ENCODE measurements around the gene CD96. TPM values are rescaled to one million over a fixed set of nuclear protein-coding genes. Genes with fewer than 3 reads are reported as not detected.
A peak's percentile ranks its signal among the peaks of the same experiment; 100 is the strongest.

CD96 gene
- 1 to 10 TPM in 1 of 2 donors, under 1 TPM in 1; 0.33 to 2.6 TPM for total RNA-seq

GRCh38 chr3:111541911-111542483 is at the start of gene CD96:
Gene CD96, plus strand, starts transcription at chr3:111542197. Its CDS starts 52 bp downstream, at chr3:111542249.
- 38 to 44% methylated on average over 11 of the region's 11 CpGs for WGBS, 2 donors
- DNase-seq = peak in 3 of 4 donors; percentile 12 to 28 (median 14)
- Histone ChIP-seq H3K4me3 (no peak within 1 kb of the TSS), H3K27me3 (no peaks in the 10 kb centered on the region), H3K4me1 (peaks cover 6% of the 10 kb centered on the region), H3K36me3 (replicated peaks in 1 of 2; ENCODE audit: insufficient read depth in 1 of 2, low read depth in 2 of 2) (no peaks in the 10 kb centered on the region), H3K27ac (no peak within 1 kb of the TSS), H3K9me3 (no peaks in the 10 kb centered on the region)
- intact Hi-C loops (cut with DNase I) = no loop called here
- TF ChIP-seq CTCF (IDR thresholded peaks at IDR 0.05) (no peak), POLR2A (IDR thresholded peaks at IDR 0.05) (no peak)
- no peak for ATAC-seq

- DNase-seq (no peak), ATAC-seq (no peak)
- Histone ChIP-seq H3K9me3 (no peaks in the 10 kb centered on the region), H3K36me3 (replicated peaks in 1 of 2; ENCODE audit: insufficient read depth in 1 of 2, low read depth in 2 of 2) (no peaks in the 10 kb centered on the region), H3K27ac (no peak overlapping the region), H3K27me3 (no peaks in the 10 kb centered on the region), H3K4me1 (no peaks in the 10 kb centered on the region), H3K4me3 (no peak overlapping the region)
- TF ChIP-seq CTCF (IDR thresholded peaks at IDR 0.05) = no peak
- no peak for TF ChIP-seq POLR2A (IDR thresholded peaks at IDR 0.05)
- intact Hi-C loops (cut with DNase I) = no loop called here
Measured at GRCh38 chr3:111493276-111493675, 48.7 kb upstream of the CD96 start.

- Histone ChIP-seq H3K36me3 (replicated peaks in 1 of 2; ENCODE audit: insufficient read depth in 1 of 2, low read depth in 2 of 2) (no peaks in the 10 kb centered on the region), H3K4me1 (no peaks in the 10 kb centered on the region), H3K27me3 (no peaks in the 10 kb centered on the region), H3K9me3 (no peaks in the 10 kb centered on the region), H3K4me3 (no peak overlapping the region), H3K27ac (no peak overlapping the region)
- no peak for TF ChIP-seq POLR2A (IDR thresholded peaks at IDR 0.05)
- no peak for TF ChIP-seq CTCF (IDR thresholded peaks at IDR 0.05)
- WGBS, 2 donors = 78 to 86% methylated on average over 13 to 14 of the region's 14 CpGs
- ATAC-seq (no peak), DNase-seq (no peak)
- intact Hi-C loops (cut with DNase I) = no loop called here
Measured at GRCh38 chr3:111496894-111497559, 45.0 kb upstream of the CD96 start.

- Histone ChIP-seq H3K27me3 (no peaks in the 10 kb centered on the region), H3K9me3 (no peaks in the 10 kb centered on the region), H3K27ac (no peak overlapping the region), H3K4me3 (no peak overlapping the region), H3K36me3 (replicated peaks in 1 of 2; ENCODE audit: insufficient read depth in 1 of 2, low read depth in 2 of 2) (no peaks in the 10 kb centered on the region), H3K4me1 (no peaks in the 10 kb centered on the region)
- no peak for TF ChIP-seq POLR2A (IDR thresholded peaks at IDR 0.05)
- TF ChIP-seq CTCF (IDR thresholded peaks at IDR 0.05) = no peak
- ATAC-seq = no peak
- intact Hi-C loops (cut with DNase I) = no loop called here
- no peak for DNase-seq
- WGBS, 2 donors = 61 to 67% methylated on average over 3 of the region's 3 CpGs
Measured at GRCh38 chr3:111498022-111498421, 44.0 kb upstream of the CD96 start.

GRCh38 chr3:111506435-111506834 is 35.6 kb upstream of the CD96 start:
- intact Hi-C loops (cut with DNase I) = no loop called here
- no peak for ATAC-seq
- H3K27me3 ChIP-seq = no peaks in the 10 kb centered on the region
- no peak for DNase-seq
- no peaks in the 10 kb centered on the region for H3K9me3 ChIP-seq
- TF ChIP-seq CTCF (IDR thresholded peaks at IDR 0.05) = no peak
- TF ChIP-seq POLR2A (IDR thresholded peaks at IDR 0.05) = no peak
- H3K4me1 ChIP-seq = no peaks in the 10 kb centered on the region
- no peaks in the 10 kb centered on the region for H3K36me3 ChIP-seq (replicated peaks in 1 of 2; ENCODE audit: insufficient read depth in 1 of 2, low read depth in 2 of 2)
- 72 to 79% methylated on average over 1 of the region's 1 CpG for WGBS, 2 donors
- no peak overlapping the region for H3K4me3 ChIP-seq
- H3K27ac ChIP-seq = no peak overlapping the region

Measured in body of pancreas (tissue), 4 donors.